Measurements from ENCODE around the gene CD3E. TPM values are rescaled to one million over a fixed set of nuclear protein-coding genes. Genes with fewer than 3 reads are reported as not detected.

Gene CD3E
- total and polyA plus RNA-seq, 2 of the 8 experiments (the other 6 are each of a cell fraction or from before 2014, with no cell fraction given): not detected

GRCh38 chr11:118353084-118353710 lies 48.7 kb downstream of the CD3E start (continued):
- TF ChIP-seq KDM4A (IDR thresholded peaks at IDR 0.05; ENCODE audit: low read depth, low read length, severe bottlenecking): no peak
- no peak for TF ChIP-seq POLR2A (IDR thresholded peaks at IDR 0.05; ENCODE audit: control extremely low read depth in 1 of 2, low read depth in 2 of 2, low read length in 2 of 2)
- TF ChIP-seq CTCF (IDR thresholded peaks at IDR 0.05; ENCODE audit: control extremely low read depth in 1 of 3, insufficient read depth in 1 of 3, low read depth in 1 of 3, low read length in 3 of 3): peak in 1 of 3 experiments; percentile 13; a peak in 2 of 4 replicates

All from H1 (cell line).